Hepatocyte (in vitro differentiated cells): ENCODE results near the gene TWIST1. TPM values are rescaled to one million over a fixed set of nuclear protein-coding genes. Genes with fewer than 3 reads are reported as not detected.

Experiments used
- DNase-seq: peaks from one replicate; pipeline ENCODE4 v3.0.0-alpha.2; 2016; ENCODE audit warnings: low spot score
- H2AFZ ChIP-seq: fragments of 200-600 bp; sonication (generic); 2 replicates; pipeline ENCODE4 v1.6.0; 2016; ENCODE audit warnings: antibody characterized with exemption, mild to moderate bottlenecking
- H3K27ac ChIP-seq: fragments of 200-600 bp; sonication (generic); 2 replicates; pipeline ENCODE4 v1.5.1; 2016; ENCODE audit warnings: mild to moderate bottlenecking
- H3K27me3 ChIP-seq: fragments of 200-600 bp; sonication (generic); 2 replicates; pipeline ENCODE4 v1.6.1; 2016
- H3K36me3 ChIP-seq: fragments of 200-600 bp; sonication (generic); replicated peaks from 2 replicates; pipeline ENCODE4 v1.5.1; 2016; ENCODE audit warnings: low read depth; ENCODE audit not compliant: insufficient read depth
- H3K4me1 ChIP-seq: fragments of 200-600 bp; sonication (generic); 2 replicates; pipeline ENCODE4 v1.5.1; 2016; ENCODE audit warnings: mild to moderate bottlenecking, moderate library complexity; ENCODE audit not compliant: insufficient read depth
- H3K4me2 ChIP-seq: fragments of 200-600 bp; sonication (generic); 2 replicates; pipeline ENCODE4 v1.6.0; 2016
- H3K4me3 ChIP-seq: fragments of 200-600 bp; sonication (generic); 2 replicates; pipeline ENCODE4 v1.5.1; 2016; ENCODE audit warnings: mild to moderate bottlenecking
- H3K79me2 ChIP-seq: fragments of 200-600 bp; sonication (generic); 2 replicates; pipeline ENCODE4 v1.6.0; 2017; ENCODE audit warnings: mild to moderate bottlenecking
- H3K9me2 ChIP-seq: fragments of 200-600 bp; sonication (generic); replicated peaks from 2 replicates; pipeline ENCODE4 v1.6.0; 2017; ENCODE audit warnings: mild to moderate bottlenecking; ENCODE audit not compliant: insufficient read depth
- H3K9me3 ChIP-seq: fragments of 200-600 bp; sonication (generic); 2 replicates; pipeline ENCODE4 v1.5.1; 2016; ENCODE audit warnings: low read depth, mild to moderate bottlenecking
- H4K20me1 ChIP-seq: fragments of 200-600 bp; sonication (generic); 2 replicates; pipeline ENCODE4 v1.6.0; 2016; ENCODE audit warnings: mild to moderate bottlenecking; ENCODE audit not compliant: insufficient read depth, poor library complexity, severe bottlenecking
- CTCF ChIP-seq: fragments of 200-600 bp; sonication (generic); IDR thresholded peaks from 2 replicates; pipeline ENCODE4 v1.5.1; 2016; ENCODE audit warnings: antibody characterized with exemption, mild to moderate bottlenecking; ENCODE audit not compliant: poor library complexity
- EZH2 ChIP-seq: fragments of 200-600 bp; sonication (generic); IDR thresholded peaks from 2 replicates; pipeline ENCODE4 v1.6.1; 2016; ENCODE audit warnings: antibody characterized with exemption, mild to moderate bottlenecking, borderline replicate concordance
- EZH2phosphoT487 ChIP-seq: fragments of 200-600 bp; sonication (generic); IDR thresholded peaks from one replicate; pipeline ENCODE4 v1.6.1; 2018; ENCODE audit warnings: antibody characterized with exemption, mild to moderate bottlenecking, low read depth, moderate library complexity; ENCODE audit not compliant: unreplicated experiment, severe bottlenecking
- WGBS: methylation state at CpG from one replicate; pipeline ENCODE4 v1.1.6; 2016; ENCODE audit warnings: low lambda C conversion rate; ENCODE audit errors: missing lambda C conversion rate; 5-methylcytosine and 5-hydroxymethylcytosine counted together
- polyA plus RNA-seq: library from polyadenylated mRNA; unstranded; fragments of >200 nt; fragmentation: Nextera tagmentation; extraction: Ambion mirVana; gene quantifications from 2 replicates; pipeline ENCODE4 v1.2.1, GENCODE V29; 2016
- total RNA-seq: library from RNA; depleted of rRNA; stranded (reverse); fragments of >200 nt; gene quantifications from 2 replicates; pipeline ENCODE4 v1.2.3, GENCODE V29; 2014

The TWIST1 gene
- total and polyA plus RNA-seq, 2 experiments from 2014 or later, result 23.2 to 24.7 TPM

- Histone ChIP-seq H2AFZ (no peak overlapping the region), H3K9me2 (no peaks in the 10 kb centered on the region), H3K4me1 (peaks cover 31% of the 10 kb centered on the region), H3K36me3 (no peaks in the 10 kb centered on the region), H3K9me3 (no peaks in the 10 kb centered on the region), H3K27ac (peak overlapping the region; percentile 91), H3K4me3 (no peak overlapping the region), H3K4me2 (peak overlapping the region; percentile 89), H3K79me2 (peaks cover 37% of the 10 kb centered on the region), H4K20me1 (peaks cover 3% of the 10 kb centered on the region), H3K27me3 (peaks cover 96% of the 10 kb centered on the region)
- WGBS, result 26% methylated on average over 11 of the region's 11 CpGs
- no peak for DNase-seq
- TF ChIP-seq CTCF (no peak), EZH2 (peak; percentile 4), EZH2phosphoT487 (peak; percentile 50)
Measured at GRCh38 chr7:19109000-19109946, 8.2 kb downstream of the TWIST1 start.

GRCh38 chr7:19107356-19108146, 9.9 kb downstream of the TWIST1 start:
- Histone ChIP-seq H3K4me2 (peak overlapping the region; percentile 89), H2AFZ (peak overlapping the region; percentile 59), H3K27ac (peak overlapping the region; percentile 91), H3K4me1 (peaks cover 27% of the 10 kb centered on the region), H3K79me2 (peaks cover 20% of the 10 kb centered on the region), H3K4me3 (peak overlapping the region; percentile 26), H3K36me3 (no peaks in the 10 kb centered on the region), H4K20me1 (no peaks in the 10 kb centered on the region), H3K9me2 (no peaks in the 10 kb centered on the region), H3K27me3 (peaks cover 87% of the 10 kb centered on the region), H3K9me3 (no peaks in the 10 kb centered on the region)
- TF ChIP-seq CTCF (no peak), EZH2 (peak; percentile 85), EZH2phosphoT487 (peak; percentile 29)
- DNase-seq, result peak; percentile 51
- WGBS, result 2% methylated on average over 48 of the region's 48 CpGs

- 5% methylated on average over 6 of the region's 6 CpGs for WGBS
- Histone ChIP-seq H3K4me2 (peak overlapping the region; percentile 89), H2AFZ (peak overlapping the region; percentile 59), H3K4me1 (peaks cover 25% of the 10 kb centered on the region), H3K27me3 (peaks cover 82% of the 10 kb centered on the region), H3K9me2 (no peaks in the 10 kb centered on the region), H3K9me3 (no peaks in the 10 kb centered on the region), H3K79me2 (peaks cover 17% of the 10 kb centered on the region), H3K36me3 (no peaks in the 10 kb centered on the region), H3K4me3 (no peak overlapping the region), H4K20me1 (no peaks in the 10 kb centered on the region), H3K27ac (peak overlapping the region; percentile 91)
- no peak for DNase-seq
- TF ChIP-seq EZH2phosphoT487 (no peak), CTCF (no peak), EZH2 (no peak)
Measured at GRCh38 chr7:19107081-19107355, 10.4 kb downstream of the TWIST1 start.
